Measurements from ENCODE around the gene SCNN1A.
"Not testable (repeated sequence)": the region's sequence is repeated elsewhere in the genome, so short reads cannot be mapped to it uniquely, and the experiment has no call there.

SCNN1A gene

GRCh38 chr12:6346235-6346832, 29.0 kb downstream of the SCNN1A start:
- no peak for DNase-seq

GRCh38 chr12:6345319-6346091, 29.9 kb downstream of the SCNN1A start:
- DNase-seq, result no peak

GRCh38 chr12:6344101-6344660, 31.2 kb downstream of the SCNN1A start:
- DNase-seq, result not testable (repeated sequence)

GRCh38 chr12:6343518-6343917, 31.8 kb downstream of the SCNN1A start:
- DNase-seq, result no peak

- DNase-seq, result no peak
Measured at GRCh38 chr12:6342140-6342889, 33.0 kb downstream of the SCNN1A start.

DNA sequence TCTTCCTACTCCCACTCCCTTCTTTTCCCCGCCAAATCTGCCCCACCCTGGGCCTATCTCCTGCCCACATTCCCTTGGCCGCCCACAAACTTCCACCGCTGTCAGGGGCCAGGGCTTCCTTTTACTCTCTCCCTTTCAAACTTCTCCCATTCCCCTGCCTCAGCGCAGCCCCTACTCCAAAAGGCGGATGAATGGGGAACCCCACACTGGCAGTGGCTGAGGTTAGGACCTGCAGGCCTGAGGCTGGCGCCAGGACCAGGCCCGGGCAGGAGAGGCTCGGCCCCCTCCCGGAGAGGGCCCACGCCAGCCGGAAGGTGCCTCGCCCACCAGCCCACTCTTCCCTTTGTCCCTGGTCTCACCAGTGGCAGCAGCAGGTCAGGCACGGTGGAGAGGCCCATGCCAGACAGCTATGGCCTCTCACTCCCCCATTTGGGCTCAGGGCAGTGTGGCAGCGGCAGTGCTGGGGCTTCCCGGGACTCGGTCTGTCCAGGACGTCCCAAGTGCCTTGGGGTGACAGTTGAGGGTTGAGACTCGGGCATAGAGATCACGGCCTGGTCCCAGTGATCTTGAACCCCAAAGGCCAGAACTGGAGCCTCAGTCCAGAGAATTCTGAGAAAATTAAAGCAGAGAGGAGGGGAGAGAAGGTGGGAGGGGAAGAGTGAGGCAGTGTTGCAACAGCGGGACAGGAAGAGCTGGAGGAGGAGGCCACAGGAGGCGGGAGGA, 33.8 kb downstream of the SCNN1A start, which contains the start of gene TNFRSF1A:
Gene TNFRSF1A (minus strand): TSS at position 660 of the 723 bp plus-strand sequence. CDS start 262 bp downstream, at position 398.
- DNase-seq, result peak; percentile 53

GRCh38 chr12:6340745-6341416, 34.5 kb downstream of the SCNN1A start:
- DNase-seq, result no peak

DNA sequence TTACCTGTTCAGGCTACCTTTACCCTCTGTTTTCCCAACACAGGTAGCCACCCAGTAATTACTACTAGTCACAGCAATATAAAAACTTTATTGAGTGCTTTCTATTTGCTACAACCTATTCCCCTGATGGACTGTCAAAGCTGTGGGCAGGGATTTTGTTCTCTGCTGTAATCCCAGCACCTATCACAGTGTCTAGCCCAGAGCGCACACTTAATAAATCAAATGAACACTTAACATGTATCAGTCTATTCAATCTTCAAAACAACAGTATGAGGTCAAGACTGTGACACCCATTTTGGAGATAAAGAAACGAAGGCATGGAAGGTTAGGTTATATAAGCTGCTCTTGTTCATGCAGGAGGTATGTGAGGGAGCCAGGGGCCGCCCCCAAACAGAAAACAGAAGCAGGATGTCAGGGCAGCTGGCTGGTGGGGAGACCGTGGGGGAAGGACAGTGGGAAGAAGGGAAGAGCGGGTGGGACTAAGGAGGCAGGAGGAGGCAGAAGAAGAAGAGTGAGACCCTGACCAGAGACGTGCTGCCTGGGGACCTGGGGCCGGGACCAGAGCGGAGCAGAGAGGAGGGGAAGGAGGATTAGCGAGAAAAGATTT, 35.2 kb downstream of the SCNN1A start:
- no peak for DNase-seq

DNA sequence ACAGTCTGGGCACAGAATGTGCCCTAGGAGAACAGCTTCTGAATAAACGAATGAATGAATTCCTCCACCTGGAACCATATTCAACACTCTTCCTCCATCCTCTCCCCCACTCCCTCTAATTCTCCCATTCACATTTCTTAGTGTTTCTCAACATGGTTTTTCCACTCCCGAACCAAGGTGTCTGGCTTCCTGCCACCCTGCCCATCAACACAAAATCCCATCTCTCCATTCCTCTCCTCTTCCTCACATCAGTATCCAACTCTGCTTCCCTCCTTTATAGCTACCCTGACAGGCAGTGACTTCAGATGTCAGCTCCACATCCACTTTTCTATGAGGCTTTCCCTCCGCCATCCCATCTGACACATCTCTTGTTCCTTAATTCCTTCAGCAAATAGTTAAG, 36.4 kb downstream of the SCNN1A start:
- no peak for DNase-seq

DNA sequence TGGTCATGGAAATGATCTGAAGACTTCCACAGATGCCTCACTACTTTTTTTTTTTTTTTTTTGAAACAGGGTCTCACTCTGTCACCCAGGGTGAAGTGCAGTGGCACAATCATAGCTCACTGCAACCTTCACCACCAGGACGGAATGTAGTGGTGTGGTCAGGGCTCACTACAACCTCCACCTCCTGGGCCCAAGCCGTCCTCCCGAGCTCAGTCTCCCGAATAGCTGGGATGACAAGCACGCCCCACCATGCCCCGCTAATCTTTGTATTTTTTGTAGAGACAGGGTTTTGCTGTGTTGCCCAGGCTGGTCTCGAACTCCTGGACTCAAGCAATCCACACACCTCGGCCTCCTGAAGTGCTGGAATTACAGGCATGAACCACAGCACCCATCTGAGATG, 36.8 kb downstream of the SCNN1A start:
- not testable (repeated sequence) for DNase-seq

- no peak for DNase-seq
Measured at GRCh38 chr12:6337958-6338433, 37.4 kb downstream of the SCNN1A start.

DNA sequence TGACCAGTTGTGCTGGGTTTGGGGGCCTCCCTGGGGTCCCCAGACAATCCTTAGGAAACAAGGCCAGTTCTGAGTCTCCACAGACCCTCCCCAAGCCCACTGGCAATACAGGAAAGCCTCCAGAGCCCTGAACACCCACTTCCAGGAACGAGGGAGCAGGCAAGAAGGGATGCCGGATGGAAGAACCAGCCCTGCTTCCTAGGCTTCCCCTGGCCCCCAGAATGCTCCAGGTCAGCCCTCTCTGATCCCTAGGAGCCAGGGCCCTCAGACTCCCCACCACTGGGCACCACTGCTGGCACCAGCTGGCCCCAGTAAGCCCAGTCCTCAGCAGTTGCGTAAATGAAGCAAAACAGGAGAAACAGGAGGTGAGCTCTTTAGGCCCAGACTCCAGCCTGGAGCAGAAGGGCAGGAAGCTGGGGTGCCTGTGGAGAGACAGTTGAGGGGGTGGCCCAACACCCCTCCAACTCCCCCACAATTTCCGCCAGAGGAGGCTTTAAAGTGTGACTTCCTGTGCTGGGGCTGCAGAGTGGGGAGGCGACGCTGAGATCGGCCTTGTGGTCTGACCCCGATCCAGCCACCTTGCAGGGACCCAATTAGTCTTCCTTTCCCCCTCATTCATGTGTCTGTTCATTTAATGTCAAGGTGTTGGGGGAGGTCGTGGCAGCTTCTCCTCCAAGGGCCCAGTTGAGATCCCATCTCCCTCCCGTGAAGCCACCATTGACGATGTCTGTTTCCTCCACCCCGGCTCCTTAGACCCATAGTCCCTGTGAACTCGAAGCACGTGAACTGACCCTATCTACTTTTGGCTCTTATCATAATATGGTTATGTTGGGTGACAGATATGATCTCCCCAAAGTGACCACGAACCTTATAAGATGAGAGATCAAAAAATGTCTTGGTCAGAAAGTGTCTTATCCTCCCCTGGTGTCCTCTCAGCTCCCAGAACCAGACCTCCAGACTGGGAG, 38.2 kb downstream of the SCNN1A start:
- DNase-seq, result no peak

GRCh38 chr12:6336079-6336888, 39.1 kb downstream of the SCNN1A start:
- DNase-seq, result peak; percentile 88

- peak; percentile 9 for DNase-seq
Measured at GRCh38 chr12:6335451-6336078, 39.8 kb downstream of the SCNN1A start.

DNA sequence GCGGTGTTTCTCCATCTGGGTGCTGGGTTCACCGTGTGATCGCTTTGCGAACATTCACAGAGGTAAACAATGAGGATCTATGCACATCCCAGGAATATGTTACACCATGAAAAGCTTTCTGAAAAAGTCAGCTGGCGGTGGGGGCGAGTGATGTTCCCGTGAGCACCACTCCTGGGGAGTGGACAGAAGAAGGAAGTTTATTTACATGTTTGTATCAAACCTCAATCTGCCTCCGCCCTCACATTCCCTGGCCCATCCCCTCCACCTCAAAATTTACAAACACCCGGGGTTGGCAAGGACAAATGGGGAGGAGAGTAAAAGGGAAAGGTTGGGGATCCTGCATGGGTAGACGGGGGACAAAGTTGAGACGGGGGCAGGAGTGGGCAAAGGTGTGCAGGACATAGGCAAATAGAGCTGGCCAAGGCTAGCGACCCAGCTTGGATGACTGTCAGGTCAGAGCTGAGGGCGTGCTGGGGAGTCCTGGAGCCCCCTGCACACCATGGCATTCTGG, 40.4 kb downstream of the SCNN1A start:
- DNase-seq, result no peak

DNA sequence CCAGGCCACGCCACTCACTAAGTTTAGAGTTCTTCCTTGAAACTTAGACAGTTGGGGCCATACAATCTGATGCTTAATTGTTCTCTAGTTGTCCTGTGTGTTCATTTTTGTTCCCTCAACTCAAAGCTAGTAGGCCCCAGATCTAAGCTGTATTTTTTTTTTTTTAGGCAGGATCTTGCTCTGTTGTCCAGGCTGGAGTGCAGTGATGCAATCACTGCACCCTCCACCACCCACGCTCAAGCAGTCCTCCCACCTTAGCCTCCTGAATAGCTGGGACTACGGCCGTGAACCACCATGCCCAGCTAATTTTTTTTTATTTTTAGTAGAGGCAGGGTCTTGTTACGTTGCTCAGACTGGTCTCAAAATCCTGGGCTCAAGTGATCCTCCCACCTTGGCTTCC, 41.0 kb downstream of the SCNN1A start:
- no peak for DNase-seq

DNA sequence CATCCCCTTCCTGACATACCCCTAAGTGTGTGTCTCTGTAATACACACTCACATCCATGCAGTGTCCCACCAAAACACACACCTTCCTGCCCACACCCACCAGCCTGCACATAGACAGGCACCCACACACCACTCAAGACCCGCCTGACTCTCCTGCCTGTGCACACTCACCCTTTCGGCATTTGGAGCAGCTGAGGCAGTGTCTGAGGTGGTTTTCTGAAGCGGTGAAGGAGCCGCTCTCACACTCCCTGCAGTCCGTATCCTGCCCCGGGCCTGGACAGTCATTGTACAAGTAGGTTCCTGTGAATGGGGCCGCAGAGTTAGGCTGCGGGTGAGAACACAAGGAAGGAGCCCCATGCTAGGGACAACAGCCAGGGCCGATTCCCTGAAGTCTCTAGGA, 41.8 kb downstream of the SCNN1A start:
- no peak for DNase-seq

- DNase-seq, result no peak
Measured at GRCh38 chr12:6333029-6333428, 42.3 kb downstream of the SCNN1A start.

GRCh38 chr12:6332459-6332858, 42.9 kb downstream of the SCNN1A start:
- no peak for DNase-seq

Measured in DMS 273 treated with DMSO at 0.1 percent for 48 hours (cell line).